ENCODE results near the gene WHRN.

Gene WHRN

GRCh38 chr9:114472765-114473446 lies 32.4 kb downstream of the WHRN start:
- DNase-seq (ENCODE audit: low spot score) = no peak

DNA sequence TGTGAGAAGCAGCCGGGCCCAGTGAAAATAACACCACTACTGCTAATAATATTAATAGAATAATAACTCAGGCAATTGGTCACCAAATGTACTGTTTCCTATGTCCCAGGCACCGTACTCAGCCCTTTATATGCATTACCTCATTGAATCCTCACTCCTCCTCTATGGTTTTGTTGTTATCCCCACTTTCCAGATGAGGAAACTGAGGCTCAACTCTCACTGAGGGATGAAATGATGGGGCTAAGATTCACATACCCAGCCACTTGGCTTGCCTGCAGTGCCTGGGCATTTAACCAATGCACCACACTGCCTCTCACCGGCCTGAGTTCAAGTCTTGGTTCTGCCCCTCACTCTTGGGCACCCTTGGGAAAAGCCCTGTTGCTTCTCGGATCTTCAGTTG lies 34.1 kb downstream of the WHRN start:
- no peak for DNase-seq (ENCODE audit: low spot score)

DNA sequence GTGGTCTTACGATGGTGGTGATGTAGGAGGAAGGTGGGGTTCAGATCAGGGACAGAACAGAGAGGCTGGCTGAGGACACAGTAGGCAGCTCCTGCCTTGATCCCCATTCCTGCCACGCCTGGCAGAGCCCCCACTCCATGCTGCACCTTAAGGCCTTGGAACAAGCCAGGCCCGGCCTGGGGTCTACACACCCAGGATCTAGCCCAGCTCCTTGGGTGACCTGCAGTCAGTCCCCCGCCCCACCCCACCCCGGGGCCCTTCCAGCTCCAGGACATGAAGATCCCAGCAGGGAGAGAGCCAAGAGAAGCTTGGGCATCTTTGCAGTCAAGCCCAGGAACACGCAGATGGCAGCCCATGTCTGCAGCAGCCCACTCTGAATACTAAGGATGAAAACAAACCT lies 34.7 kb downstream of the WHRN start:
- no peak for DNase-seq (ENCODE audit: low spot score)

DNA sequence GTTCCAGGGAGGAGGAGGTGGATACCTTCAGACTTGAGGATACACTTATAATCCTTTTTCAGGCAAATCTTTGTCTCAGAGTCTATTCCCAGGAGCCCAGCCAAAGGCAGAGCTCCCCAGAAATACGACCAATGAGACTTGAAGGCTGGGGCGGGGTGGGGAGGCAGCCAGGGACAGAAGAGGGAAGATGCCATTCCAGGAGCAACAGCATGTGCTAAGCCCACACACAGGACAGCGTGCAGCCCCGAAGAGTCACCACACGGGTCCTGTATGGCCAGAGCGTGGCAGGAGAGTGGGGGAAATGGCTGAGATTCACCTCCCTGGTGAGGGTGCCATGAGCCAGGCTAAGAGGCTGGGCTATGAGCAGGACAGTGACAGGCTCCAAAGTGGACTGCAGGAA lies 35.2 kb downstream of the WHRN start:
- no peak for DNase-seq (ENCODE audit: low spot score)

DNA sequence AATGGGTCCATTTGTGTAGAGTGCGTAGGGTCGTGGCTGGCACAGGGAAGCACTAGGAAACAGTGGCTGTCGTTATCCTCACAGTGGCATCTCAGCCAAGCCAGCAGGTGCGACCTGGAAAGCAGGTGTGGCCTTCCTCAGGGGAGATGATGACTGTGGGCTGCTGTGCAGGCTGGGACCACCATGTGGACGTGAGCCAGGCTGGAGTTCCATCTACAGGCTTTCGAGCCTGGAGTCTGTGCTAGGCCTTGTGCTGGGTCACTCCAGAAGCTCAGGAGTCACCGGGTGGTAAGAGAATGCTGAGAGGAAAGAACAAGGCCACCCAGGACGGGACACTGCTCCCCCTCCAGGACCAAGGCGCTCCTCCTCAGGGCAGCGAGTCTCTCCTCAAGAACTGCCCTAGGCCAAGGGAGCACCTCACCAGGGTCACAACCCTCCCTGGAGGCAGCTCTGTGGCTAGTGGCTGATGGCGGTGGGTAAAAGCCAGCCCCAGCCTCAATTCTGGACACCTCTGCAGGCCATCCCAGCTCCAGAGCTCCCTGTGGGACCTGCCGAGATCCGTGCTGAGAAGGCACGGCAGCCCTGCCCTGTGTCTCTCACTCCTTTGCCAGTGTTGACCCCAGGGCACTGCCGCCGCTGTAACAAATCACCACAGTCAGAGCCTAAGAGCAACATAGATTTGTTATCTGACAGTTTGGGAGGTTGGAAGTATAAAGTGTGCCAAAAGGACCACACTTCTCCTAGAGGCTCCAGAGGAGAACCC lies 36.0 kb downstream of the WHRN start:
- DNase-seq (ENCODE audit: low spot score) = no peak

GRCh38 chr9:114467910-114468309 lies 37.4 kb downstream of the WHRN start:
- DNase-seq (ENCODE audit: low spot score) = no peak

DNA sequence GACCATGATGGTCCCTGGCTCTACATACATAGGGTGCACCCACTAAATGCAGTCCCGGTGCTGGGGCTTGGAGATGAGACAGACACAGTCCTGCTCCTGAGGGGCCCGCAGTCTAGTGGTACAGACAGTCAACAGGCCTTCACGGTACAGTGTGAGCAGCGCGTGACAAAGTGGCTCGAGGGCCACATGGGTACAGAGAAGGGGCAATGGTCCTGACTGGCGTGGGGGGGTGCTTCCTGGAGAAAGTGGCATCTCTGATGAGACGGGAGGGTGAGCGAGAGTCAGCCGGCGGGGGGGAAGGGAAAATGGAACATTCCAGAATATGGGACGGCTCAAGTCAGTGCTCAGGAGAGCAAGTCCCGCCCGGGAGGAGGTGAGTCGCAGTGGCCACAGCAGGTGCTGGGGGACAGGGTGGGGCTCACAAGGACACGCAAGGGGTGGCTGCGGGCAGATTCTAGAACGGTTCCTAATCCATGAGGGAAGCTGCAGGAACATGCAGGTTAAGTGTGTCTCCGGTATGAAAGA lies 38.0 kb downstream of the WHRN start:
- DNase-seq (ENCODE audit: low spot score) = no peak

- DNase-seq (ENCODE audit: low spot score) = no peak
Measured at GRCh38 chr9:114465906-114466900, 39.1 kb downstream of the WHRN start.

DNA sequence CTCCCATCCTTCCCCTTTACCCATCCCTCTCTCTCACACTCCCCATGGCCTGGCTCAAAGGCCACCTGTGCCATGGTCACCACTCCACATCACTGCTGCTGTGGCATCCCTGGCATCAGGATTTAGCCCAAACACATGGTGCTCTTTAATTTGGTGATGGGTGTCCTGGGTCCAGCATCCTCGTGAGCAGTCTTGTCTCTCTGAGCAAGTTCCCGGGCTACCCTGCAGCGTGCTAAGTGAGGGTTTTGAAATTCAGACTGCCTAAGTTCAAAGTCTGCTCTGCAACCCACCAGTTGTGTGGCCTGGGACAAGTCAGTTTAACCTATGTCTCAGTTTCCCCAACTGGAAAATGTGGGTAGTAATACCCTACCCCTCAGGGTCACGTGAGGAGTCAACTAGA lies 39.9 kb downstream of the WHRN start:
- DNase-seq (ENCODE audit: low spot score) = no peak

DNA sequence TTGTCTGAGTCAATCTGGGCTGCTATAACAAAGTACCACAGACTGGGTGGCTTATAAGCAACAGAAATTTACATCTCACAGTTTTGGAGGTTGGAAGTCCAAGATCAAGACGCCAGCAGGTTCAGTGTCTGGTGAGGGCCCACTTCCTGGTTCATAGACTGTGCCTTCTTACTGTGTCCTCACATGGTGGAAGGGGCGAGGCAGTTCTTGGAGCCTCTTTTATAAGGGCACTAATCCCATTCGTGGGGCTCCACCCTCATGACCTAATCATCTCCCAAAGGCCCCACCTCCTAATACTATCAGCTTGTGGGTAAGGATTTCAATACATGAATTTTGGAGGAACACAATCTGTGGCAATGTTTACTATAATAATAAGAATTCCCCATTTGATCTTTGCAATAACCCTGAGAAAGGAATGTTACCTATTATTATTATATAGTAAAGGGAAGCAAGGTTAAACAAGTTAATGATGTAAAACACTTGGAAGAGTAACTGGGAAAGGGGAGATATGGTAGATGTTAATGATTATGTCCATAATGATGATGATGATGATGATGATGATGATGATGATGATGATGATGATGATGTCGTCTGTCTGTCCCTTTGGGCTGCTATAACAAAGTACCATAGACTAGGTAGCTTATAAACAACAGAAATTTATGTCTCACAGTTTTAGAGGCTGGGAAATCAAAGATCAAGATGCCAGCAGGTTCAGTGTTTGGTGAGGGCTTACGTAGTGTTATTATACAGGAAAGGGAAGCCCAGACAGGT lies 40.8 kb downstream of the WHRN start:
- DNase-seq (ENCODE audit: low spot score) = no peak

- no peak for DNase-seq (ENCODE audit: low spot score)
Measured at GRCh38 chr9:114462791-114463190, 42.5 kb downstream of the WHRN start.

DNA sequence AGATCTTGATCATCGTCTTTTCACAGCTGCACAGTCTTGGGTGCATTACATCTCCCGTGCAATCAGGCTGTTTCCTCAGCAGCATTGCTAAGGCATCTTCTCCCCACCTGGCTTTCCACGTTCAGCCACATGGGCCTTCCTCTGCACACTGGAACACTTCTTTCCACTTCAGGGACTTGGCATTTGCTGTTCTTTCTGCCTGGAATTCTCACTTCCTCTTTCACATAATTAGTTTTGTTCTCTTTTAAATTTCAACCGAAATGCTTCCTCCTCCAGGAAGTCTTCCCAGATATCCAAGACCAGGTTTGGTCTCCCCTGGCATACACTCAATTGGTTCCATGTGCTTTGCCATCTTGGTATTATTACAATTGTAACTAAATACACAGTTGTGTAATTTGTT lies 43.8 kb downstream of the WHRN start:
- no peak for DNase-seq (ENCODE audit: low spot score)

DNA sequence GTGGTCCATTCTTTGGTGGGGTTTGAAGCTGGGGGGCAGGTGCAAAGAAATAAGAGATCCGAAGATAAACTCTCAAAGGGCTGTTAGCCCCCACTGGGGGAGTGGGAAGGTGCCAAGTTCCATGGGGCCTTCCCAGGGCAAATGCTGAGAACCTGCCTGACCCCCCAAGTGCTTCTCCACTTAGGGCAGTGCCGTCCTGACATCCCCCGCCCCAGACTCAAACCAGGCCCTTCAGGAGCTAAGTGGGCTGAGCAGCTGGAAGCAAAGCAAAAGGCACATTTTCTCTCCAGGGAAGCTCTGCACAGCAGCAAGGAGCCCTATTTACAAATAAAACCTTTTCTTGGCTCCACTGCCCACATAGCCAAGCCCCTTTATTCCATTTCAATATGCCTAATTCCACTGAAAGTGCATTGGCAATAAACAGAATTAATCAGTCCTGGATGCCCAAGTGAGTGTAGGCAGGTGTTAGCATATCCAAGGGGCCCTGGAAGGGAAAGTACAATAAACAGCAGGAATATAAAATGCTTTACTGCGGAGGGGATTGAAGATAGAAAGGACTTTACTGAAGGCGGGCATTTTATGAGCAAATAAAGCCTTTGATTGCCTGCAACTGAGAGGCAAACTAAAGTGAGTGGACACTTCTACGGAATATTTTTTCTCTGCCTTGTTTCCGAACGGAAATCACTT lies 44.6 kb downstream of the WHRN start:
- DNase-seq (ENCODE audit: low spot score) = no peak

GRCh38 chr9:114459464-114459863 lies 45.8 kb downstream of the WHRN start:
- DNase-seq (ENCODE audit: low spot score) = no peak

GRCh38 chr9:114456929-114457328 lies 48.3 kb downstream of the WHRN start:
- no peak for DNase-seq (ENCODE audit: low spot score)

- DNase-seq (ENCODE audit: low spot score) = peak; percentile 45
Measured at GRCh38 chr9:114454652-114455051, 50.6 kb downstream of the WHRN start.

- no peak for DNase-seq (ENCODE audit: low spot score)
Measured at GRCh38 chr9:114452219-114453165, 52.8 kb downstream of the WHRN start.

DNA sequence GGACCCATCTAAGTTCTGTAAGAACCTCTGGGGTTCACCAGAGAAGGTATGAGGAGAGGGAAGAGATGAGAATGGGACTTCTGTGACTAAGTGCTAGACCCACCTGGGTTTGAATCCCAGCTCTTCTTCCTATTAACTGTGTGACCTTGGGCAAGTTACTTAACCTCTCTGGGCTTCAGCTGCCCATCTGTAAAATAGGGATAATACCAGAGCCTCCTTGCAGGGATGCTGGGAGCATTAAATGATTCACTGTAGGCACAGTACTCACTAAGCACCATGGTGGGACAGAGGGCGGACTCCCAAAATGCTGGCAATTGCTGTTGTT lies 53.6 kb downstream of the WHRN start:
- no peak for DNase-seq (ENCODE audit: low spot score)

- DNase-seq (ENCODE audit: low spot score) = no peak
Measured at GRCh38 chr9:114450833-114451706, 54.2 kb downstream of the WHRN start.

Data from pons (tissue), 1 donor.